Keratinocyte (primary cell): Measurements from ENCODE around the gene TFR2. TPM values are rescaled to one million over a fixed set of nuclear protein-coding genes. Genes with fewer than 3 reads are reported as not detected.

Source experiments
- DNase-seq: peaks from one replicate; pipeline ENCODE4 v3.0.0-alpha.2; 2011; ENCODE audit warnings: low read depth, missing footprints, low spot score
- FAIRE-seq: peaks from 2 replicates; lab custom pipeline; 2011; peaks lifted over from hg19 to GRCh38; lab: Jason Lieb, UNC
- H2AFZ ChIP-seq: 2 replicates; pipeline ENCODE4 v1.6.0; 2012; ENCODE audit warnings: low read length, control low read depth, inconsistent platforms; ENCODE audit not compliant: control insufficient read depth
- H3K27ac ChIP-seq: 2 replicates; pipeline ENCODE4 v1.5.1; 2011; ENCODE audit warnings: low read length; ENCODE audit not compliant: control insufficient read depth, insufficient read depth
- H3K27me3 ChIP-seq: 3 replicates; pipeline ENCODE4 v1.6.0; 2011; ENCODE audit warnings: low read length; ENCODE audit not compliant: control insufficient read depth, insufficient read depth; ENCODE audit errors: extremely low read depth
- H3K36me3 ChIP-seq, 2 experiments: 2 replicates in 1 of 2; 3 replicates in 1 of 2; pipeline ENCODE4 v1.5.1; 2011; ENCODE audit warnings: low read length in 2 of 2, mild to moderate bottlenecking in 1 of 2; ENCODE audit not compliant: control insufficient read depth in 2 of 2, insufficient read depth in 2 of 2; ENCODE audit errors: extremely low read depth in 1 of 2
- H3K4me1 ChIP-seq: 3 replicates; pipeline ENCODE4 v1.5.1; 2011; ENCODE audit warnings: low read length; ENCODE audit not compliant: control insufficient read depth, insufficient read depth; ENCODE audit errors: extremely low read depth
- H3K4me2 ChIP-seq: 3 replicates; pipeline ENCODE4 v1.6.0; 2011; ENCODE audit warnings: low read depth, low read length; ENCODE audit not compliant: control insufficient read depth, insufficient read depth; ENCODE audit errors: extremely low read depth
- H3K4me3 ChIP-seq, 3 experiments: fragments of 200-600 bp in 1 of 3; sonication (generic) in 1 of 3; 2 replicates in 2 of 3; 3 replicates in 1 of 3; pipeline ENCODE4 v1.5.1; 2011 to 2016; ENCODE audit warnings: low read length in 3 of 3, mild to moderate bottlenecking in 3 of 3, control low read depth in 2 of 3, inconsistent platforms in 1 of 3, low read depth in 1 of 3, mixed read lengths in 1 of 3, mixed run types in 1 of 3, moderate library complexity in 1 of 3; ENCODE audit not compliant: control insufficient read depth in 2 of 3, insufficient read depth in 2 of 3; ENCODE audit errors: extremely low read depth in 1 of 3
- H3K79me2 ChIP-seq: 2 replicates; pipeline ENCODE4 v1.6.0; 2012; ENCODE audit warnings: low read length; ENCODE audit not compliant: control insufficient read depth, insufficient read depth
- H3K9ac ChIP-seq: 3 replicates; pipeline ENCODE4 v1.6.0; 2011; ENCODE audit warnings: low read length; ENCODE audit not compliant: control insufficient read depth, insufficient read depth; ENCODE audit errors: extremely low read depth
- H3K9me1 ChIP-seq: 3 replicates; pipeline ENCODE4 v1.6.0; 2011; ENCODE audit warnings: low read length; ENCODE audit not compliant: control insufficient read depth, insufficient read depth; ENCODE audit errors: extremely low read depth
- H3K9me3 ChIP-seq: 2 replicates; pipeline ENCODE4 v1.5.1; 2012; ENCODE audit warnings: low read depth, low read length; ENCODE audit not compliant: control insufficient read depth
- H4K20me1 ChIP-seq: 3 replicates; pipeline ENCODE4 v1.6.0; 2011; ENCODE audit warnings: low read length; ENCODE audit not compliant: control insufficient read depth, insufficient read depth; ENCODE audit errors: extremely low read depth
- EZH2 ChIP-seq: IDR thresholded peaks from one replicate; pipeline ENCODE4 v1.6.1; 2012; ENCODE audit warnings: inconsistent platforms, mild to moderate bottlenecking, low read length, moderate library complexity
- dilution Hi-C: fragments of 300-500 bp; cut with MboI; formaldehyde crosslinking; loops from one replicate; pipeline ENCODE4 v1.7.0; 2020; ENCODE audit warnings: low sequenced_read_pairs; ENCODE audit not compliant: extremely low pct_ligation_motif_present
- polyA plus RNA-seq, 5 experiments: library from polyadenylated mRNA; depleted of rRNA in 3 of 5; stranded (reverse) in 3 of 5; stranded (forward) in 1 of 5; unstranded in 1 of 5; fragments of >200 nt; gene quantifications; 1 replicate in 1 of 5; 2 replicates in 3 of 5; 3 replicates in 1 of 5; pipeline versions ENCODE4 v1.2.1 to v1.2.3, GENCODE V29; 2011 to 2012; ENCODE audit warnings: missing spikeins in 2 of 5, low read depth in 1 of 5, low replicate concordance in 1 of 5
- TF ChIP-seq, protein P1 (sequence below), 3 experiments: IDR thresholded peaks in 1 of 3; conservative IDR thresholded peaks in 1 of 3; optimal IDR thresholded peaks in 1 of 3; 2 replicates in 2 of 3; 3 replicates in 1 of 3; pipeline versions ENCODE3 to v1.5.1; 2011; ENCODE audit warnings: low read length in 3 of 3, mild to moderate bottlenecking in 3 of 3, moderate library complexity in 2 of 3, control low read depth in 1 of 3, inconsistent platforms in 1 of 3; ENCODE audit not compliant: insufficient read depth in 2 of 3; ENCODE audit errors: extremely low read depth in 1 of 3

The TFR2 gene
- polyA plus RNA-seq, 1 donor (not counting 4 experiments of a cell fraction or from before 2014, with no cell fraction given) = 0.12 TPM

DNA sequence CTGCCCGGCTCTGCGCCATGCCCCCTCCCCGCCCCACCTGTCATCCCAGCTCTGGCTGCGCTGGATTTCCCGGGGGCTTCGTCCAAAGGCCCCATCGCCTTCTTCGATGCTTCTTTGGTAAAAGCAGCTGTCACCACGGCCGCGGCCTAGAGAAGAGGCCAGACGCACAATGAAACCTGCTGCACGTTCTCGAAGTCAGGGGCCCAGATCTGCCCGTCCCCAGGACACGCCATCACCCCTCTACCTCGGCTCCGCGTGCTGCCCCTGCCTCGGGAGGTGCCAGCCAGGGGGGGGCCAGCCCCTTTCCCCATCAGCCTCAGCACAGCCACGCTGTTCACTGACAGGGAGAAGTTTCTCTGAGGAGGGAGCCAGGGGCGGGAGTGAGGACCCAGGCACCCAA is 45.9 kb upstream of the TFR2 start:
- Histone ChIP-seq H3K79me2 (peaks cover 36% of the 10 kb centered on the region), H3K4me1 (peaks cover 6% of the 10 kb centered on the region), H3K4me2 (no peak overlapping the region), H3K36me3 (peaks cover 14 to 22% of the 10 kb centered on the region in 2 experiments), H3K4me3 (no peak overlapping the region), H3K9me1 (no peaks in the 10 kb centered on the region), H3K27ac (no peak overlapping the region), H3K9ac (no peak overlapping the region), H3K27me3 (no peaks in the 10 kb centered on the region), H2AFZ (no peak overlapping the region), H4K20me1 (peaks cover 14% of the 10 kb centered on the region), H3K9me3 (no peaks in the 10 kb centered on the region)
- no peak for DNase-seq
- TF ChIP-seq, protein P1, sequence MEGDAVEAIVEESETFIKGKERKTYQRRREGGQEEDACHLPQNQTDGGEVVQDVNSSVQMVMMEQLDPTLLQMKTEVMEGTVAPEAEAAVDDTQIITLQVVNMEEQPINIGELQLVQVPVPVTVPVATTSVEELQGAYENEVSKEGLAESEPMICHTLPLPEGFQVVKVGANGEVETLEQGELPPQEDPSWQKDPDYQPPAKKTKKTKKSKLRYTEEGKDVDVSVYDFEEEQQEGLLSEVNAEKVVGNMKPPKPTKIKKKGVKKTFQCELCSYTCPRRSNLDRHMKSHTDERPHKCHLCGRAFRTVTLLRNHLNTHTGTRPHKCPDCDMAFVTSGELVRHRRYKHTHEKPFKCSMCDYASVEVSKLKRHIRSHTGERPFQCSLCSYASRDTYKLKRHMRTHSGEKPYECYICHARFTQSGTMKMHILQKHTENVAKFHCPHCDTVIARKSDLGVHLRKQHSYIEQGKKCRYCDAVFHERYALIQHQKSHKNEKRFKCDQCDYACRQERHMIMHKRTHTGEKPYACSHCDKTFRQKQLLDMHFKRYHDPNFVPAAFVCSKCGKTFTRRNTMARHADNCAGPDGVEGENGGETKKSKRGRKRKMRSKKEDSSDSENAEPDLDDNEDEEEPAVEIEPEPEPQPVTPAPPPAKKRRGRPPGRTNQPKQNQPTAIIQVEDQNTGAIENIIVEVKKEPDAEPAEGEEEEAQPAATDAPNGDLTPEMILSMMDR (optimal IDR thresholded peaks at IDR 0.05 in 1 of 3, IDR thresholded peaks at IDR 0.05 in 1 of 3, conservative IDR thresholded peaks at IDR 0.05 in 1 of 3; ENCODE audit: extremely low read depth in 1 of 3, insufficient read depth in 2 of 3, low read length in 3 of 3) = no peak
- no peak for TF ChIP-seq EZH2
- dilution Hi-C loops = no loop called here
- FAIRE-seq = no peak

DNA sequence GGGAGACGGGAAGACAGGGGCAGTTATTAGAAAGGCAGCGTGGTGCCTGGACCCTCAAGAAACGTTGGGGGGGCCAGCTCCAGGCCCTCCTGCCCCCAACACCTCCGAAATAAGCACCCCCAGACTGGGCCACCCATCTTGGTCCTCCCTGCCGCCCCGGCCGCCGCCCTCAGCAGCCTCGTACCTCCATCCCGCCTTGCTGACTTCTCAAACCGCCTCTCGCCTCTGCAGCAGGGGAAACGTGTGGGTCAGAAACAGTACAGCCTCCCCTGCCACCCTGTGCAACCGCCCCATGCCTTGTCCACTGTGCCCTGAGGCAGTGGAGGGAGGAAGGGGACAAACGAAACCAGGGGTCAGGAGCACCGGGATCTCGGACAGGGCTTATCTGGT is 45.5 kb upstream of the TFR2 start:
- Histone ChIP-seq H4K20me1 (peaks cover 13% of the 10 kb centered on the region), H2AFZ (no peak overlapping the region), H3K4me2 (no peak overlapping the region), H3K79me2 (peaks cover 32% of the 10 kb centered on the region), H3K36me3 (peaks cover 14 to 22% of the 10 kb centered on the region in 2 experiments), H3K27ac (no peak overlapping the region), H3K27me3 (no peaks in the 10 kb centered on the region), H3K4me3 (no peak overlapping the region), H3K9ac (no peak overlapping the region), H3K9me3 (no peaks in the 10 kb centered on the region), H3K4me1 (peaks cover 2% of the 10 kb centered on the region), H3K9me1 (no peaks in the 10 kb centered on the region)
- dilution Hi-C loops = no loop called here
- FAIRE-seq (no peak), DNase-seq (no peak)
- TF ChIP-seq, protein P1 (optimal IDR thresholded peaks at IDR 0.05 in 1 of 3, IDR thresholded peaks at IDR 0.05 in 1 of 3, conservative IDR thresholded peaks at IDR 0.05 in 1 of 3; ENCODE audit: extremely low read depth in 1 of 3, insufficient read depth in 2 of 3, low read length in 3 of 3) = no peak
- no peak for TF ChIP-seq EZH2
